ENCODE results near the gene FKBP15.

- TF ChIP-seq POLR2A (IDR thresholded peaks at IDR 0.05): no peak
- TF ChIP-seq CTCF (IDR thresholded peaks at IDR 0.05): no peak
Observed at GRCh38 chr9:113143432-113144227, 77.4 kb downstream of the FKBP15 start.

Measured in upper lobe of left lung (tissue), 4 donors.